ENCODE measurements around the gene ANGPTL8. TPM values are rescaled to one million over a fixed set of nuclear protein-coding genes. Genes with fewer than 3 reads are reported as not detected.
A peak's percentile ranks its signal among the peaks of the same experiment; 100 is the strongest.

Gene ANGPTL8
- total and polyA plus RNA-seq, 12 donors, result 0.34 to 13.0 (median 1.7) TPM; not detected in 6

DNA sequence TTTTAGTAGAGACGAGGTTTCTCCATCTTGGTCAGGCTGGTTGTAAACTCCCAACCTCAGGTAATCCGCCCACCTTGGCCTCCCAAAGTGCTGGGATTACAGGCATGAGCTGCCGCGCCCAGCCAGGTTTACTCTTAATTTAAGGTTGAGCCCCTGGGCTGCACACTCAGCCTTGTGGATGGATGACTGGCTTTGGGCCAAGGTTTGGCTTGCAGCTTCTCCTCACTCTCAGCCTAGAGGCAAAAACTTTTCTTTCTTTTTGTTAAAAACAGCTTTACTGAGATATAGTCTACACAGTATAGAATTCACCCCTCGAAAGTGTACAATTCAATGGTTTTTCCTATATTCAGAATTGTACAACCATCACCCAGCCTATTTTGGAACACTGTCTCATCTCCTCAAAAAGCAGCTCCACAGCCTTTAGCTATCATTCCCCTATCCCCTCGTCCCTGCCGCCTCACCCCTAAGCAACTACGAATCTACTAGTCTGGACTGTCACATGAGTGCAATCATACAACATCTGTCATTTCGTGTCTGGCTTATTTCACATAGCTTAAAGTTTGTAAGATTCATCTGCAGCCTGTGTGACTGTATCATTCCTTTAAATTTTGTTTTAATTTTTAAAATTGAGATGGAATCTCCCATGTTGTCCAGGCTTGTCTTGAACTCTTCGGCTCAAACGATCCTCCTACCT, 42.1 kb downstream of the ANGPTL8 start:
- no peak for ATAC-seq
- peak overlapping the region in 2 of 10 donors; percentile 17 to 19 for H3K27ac ChIP-seq
- no peak overlapping the region for H3K4me3 ChIP-seq
- no peak for DNase-seq
- TF ChIP-seq, protein P1, sequence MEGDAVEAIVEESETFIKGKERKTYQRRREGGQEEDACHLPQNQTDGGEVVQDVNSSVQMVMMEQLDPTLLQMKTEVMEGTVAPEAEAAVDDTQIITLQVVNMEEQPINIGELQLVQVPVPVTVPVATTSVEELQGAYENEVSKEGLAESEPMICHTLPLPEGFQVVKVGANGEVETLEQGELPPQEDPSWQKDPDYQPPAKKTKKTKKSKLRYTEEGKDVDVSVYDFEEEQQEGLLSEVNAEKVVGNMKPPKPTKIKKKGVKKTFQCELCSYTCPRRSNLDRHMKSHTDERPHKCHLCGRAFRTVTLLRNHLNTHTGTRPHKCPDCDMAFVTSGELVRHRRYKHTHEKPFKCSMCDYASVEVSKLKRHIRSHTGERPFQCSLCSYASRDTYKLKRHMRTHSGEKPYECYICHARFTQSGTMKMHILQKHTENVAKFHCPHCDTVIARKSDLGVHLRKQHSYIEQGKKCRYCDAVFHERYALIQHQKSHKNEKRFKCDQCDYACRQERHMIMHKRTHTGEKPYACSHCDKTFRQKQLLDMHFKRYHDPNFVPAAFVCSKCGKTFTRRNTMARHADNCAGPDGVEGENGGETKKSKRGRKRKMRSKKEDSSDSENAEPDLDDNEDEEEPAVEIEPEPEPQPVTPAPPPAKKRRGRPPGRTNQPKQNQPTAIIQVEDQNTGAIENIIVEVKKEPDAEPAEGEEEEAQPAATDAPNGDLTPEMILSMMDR (IDR thresholded peaks at IDR 0.05), result no peak
- peaks cover 0 to 50% (median 25%) of the 10 kb centered on the region in 9 donors for H3K4me1 ChIP-seq
- no peaks in the 10 kb centered on the region for H3K9me3 ChIP-seq
- intact Hi-C loops (cut with DNase I), result loop anchor here in 2 of 10 donors (5.0 to 10.0 kb wide), 2 partner anchors 139 to 147 kb away; no protein-coding TSS in a partner anchor
- peaks cover 0 to 38% (median 0%) of the 10 kb centered on the region in 7 donors for H3K27me3 ChIP-seq
- 62 to 66% methylated on average over 11 of the region's 11 CpGs for WGBS, 2 donors
- H3K36me3 ChIP-seq, result no peaks in the 10 kb centered on the region

DNA sequence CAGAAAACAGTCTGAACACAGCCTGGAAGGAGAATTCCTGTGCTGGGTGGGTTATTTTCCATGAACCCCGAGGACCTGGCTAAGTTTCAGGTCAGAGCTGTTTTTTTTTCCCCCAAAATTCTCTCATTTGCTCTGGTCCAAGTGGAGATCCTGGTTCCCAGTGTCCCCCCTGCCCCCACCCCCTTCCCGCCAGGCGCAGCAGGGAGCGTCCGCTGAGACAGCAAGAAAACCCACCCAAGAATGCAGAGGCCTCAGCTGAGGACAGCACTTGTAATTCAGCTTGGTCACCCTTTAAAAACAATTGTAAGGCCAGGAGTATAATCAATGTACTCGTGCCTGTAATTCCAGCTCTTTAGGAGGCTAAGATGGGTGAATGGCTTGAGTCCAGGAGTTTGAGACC, 45.1 kb downstream of the ANGPTL8 start:
- H3K27me3 ChIP-seq, result peaks cover 0 to 20% (median 0%) of the 10 kb centered on the region in 7 donors
- WGBS, 2 donors, result 54 to 67% methylated on average over 6 of the region's 6 CpGs
- no peak for ATAC-seq
- H3K36me3 ChIP-seq, result no peaks in the 10 kb centered on the region
- no peaks in the 10 kb centered on the region for H3K9me3 ChIP-seq
- intact Hi-C loops (cut with DNase I), result loop anchor here in 2 of 10 donors (5.0 to 10.0 kb wide), 2 partner anchors 142 to 150 kb away; no protein-coding TSS in a partner anchor
- H3K27ac ChIP-seq, result peak overlapping the region in 5 of 10 donors; percentile 15 to 76 (median 39)
- TF ChIP-seq, protein P1 (IDR thresholded peaks at IDR 0.05), result no peak
- H3K4me1 ChIP-seq, result peaks cover 0 to 45% (median 23%) of the 10 kb centered on the region in 9 donors
- no peak for DNase-seq
- H3K4me3 ChIP-seq, result no peak overlapping the region

DNA sequence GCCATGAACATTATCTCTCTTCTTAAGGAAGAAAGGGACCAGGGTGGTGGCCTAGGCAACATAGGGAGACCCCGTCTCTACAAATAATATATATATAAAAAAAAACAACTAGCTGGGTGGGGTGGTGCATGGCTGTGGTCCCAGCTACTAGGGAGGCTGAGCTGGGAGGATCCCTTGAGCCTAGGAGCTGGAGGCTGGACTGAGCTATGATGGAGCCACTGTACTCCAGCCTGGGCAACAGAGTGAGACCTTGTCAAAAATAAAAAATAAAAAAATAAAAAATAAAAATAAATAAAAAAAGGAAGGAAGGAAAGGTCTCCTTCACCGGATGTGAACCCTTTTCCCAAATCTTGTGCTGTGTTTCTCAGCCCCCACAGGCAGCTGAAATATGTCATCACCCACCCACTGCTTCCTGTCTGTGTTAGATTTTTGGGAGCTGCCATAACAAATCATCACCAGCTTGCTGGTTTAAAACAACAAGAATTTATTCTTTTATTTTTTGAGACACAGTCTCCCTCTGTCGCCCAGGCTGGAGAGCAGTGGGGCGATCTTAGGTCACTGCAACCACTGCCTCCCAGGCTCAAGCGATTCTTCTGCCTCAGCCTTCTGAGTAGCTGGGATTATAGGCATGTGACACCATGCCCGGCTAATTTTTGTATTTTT, 47.0 kb downstream of the ANGPTL8 start:
- Histone ChIP-seq H3K27ac (peak overlapping the region; percentile 47 to 79 (median 73)), H3K9me3 (no peaks in the 10 kb centered on the region), H3K4me3 (no peak overlapping the region), H3K27me3 (peaks cover 0 to 17% (median 0%) of the 10 kb centered on the region in 7 donors), H3K36me3 (no peaks in the 10 kb centered on the region), H3K4me1 (peaks cover 0 to 37% (median 14%) of the 10 kb centered on the region in 9 donors)
- 40 to 48% methylated on average over 6 of the region's 6 CpGs for WGBS, 2 donors
- peak in 1 of 2 donors; percentile 79 for DNase-seq
- ATAC-seq, result peak; percentile 75 to 91 (median 88)
- intact Hi-C loops (cut with DNase I), result loop anchor here in 7 of 10 donors (1.0 to 10.0 kb wide), 6 partner anchors 43 to 196 kb away; partner anchors contain the start of gene ELAVL3 (in 1 of the 7)
- TF ChIP-seq, protein P1 (IDR thresholded peaks at IDR 0.05), result peak in 7 of 9 donors; percentile 47 to 74 (median 54)

DNA sequence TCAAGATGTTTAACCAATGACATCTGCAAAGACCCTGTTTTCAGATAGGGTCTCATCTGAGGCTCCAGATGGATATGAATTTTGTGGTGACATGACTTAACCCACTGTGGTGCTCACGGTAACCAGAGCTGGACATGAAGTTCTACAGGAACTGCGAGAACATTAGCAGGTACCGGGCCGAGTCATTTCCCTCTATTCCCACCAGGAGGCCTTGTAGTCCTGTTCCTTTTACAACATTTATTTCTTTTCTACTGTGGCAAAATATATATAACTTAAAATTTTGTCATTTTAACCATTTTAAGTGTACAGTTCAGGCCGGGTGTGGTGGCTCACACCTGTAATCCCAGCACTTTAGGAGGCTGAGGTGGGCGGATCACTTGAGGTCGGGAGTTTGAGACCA, 48.9 kb downstream of the ANGPTL8 start:
- Histone ChIP-seq H3K4me1 (peaks cover 0 to 34% (median 18%) of the 10 kb centered on the region in 9 donors), H3K9me3 (no peaks in the 10 kb centered on the region), H3K36me3 (no peaks in the 10 kb centered on the region), H3K27me3 (peaks cover 0 to 5% (median 0%) of the 10 kb centered on the region in 7 donors), H3K4me3 (no peak overlapping the region), H3K27ac (peak overlapping the region in 1 of 10 donors; percentile 76)
- DNase-seq (no peak), ATAC-seq (no peak)
- WGBS, 2 donors, result 83 to 88% methylated on average over 7 of the region's 7 CpGs
- TF ChIP-seq, protein P1 (IDR thresholded peaks at IDR 0.05), result peak in 7 of 9 donors; percentile 23 to 51 (median 37)
- intact Hi-C loops (cut with DNase I), result loop anchor here in 6 of 10 donors (2.0 to 10.0 kb wide), 5 partner anchors 46 to 194 kb away; partner anchors contain the start of gene ELAVL3 (in 1 of the 6)

Data from heart right ventricle (tissue), 16 donors.